Measurements from ENCODE around the gene RDH14. TPM values are rescaled to one million over a fixed set of nuclear protein-coding genes. Genes with fewer than 3 reads are reported as not detected.
A peak's percentile ranks its signal among the peaks of the same experiment; 100 is the strongest.

The RDH14 gene
- total and polyA plus RNA-seq, 4 donors: 10.8 to 32.3 (median 23.9) TPM

- intact Hi-C loops (cut with DNase I): loop anchor here (5.0 to 10.0 kb wide), 5 partner anchors 35 to 1342 kb away; no protein-coding TSS in a partner anchor
- Histone ChIP-seq H3K27me3 (ENCODE audit: control insufficient read depth in 1 of 2, insufficient read depth in 2 of 2, low read length in 1 of 2) (no peaks in the 10 kb centered on the region), H3K36me3 (ENCODE audit: control insufficient read depth in 1 of 2, insufficient read depth in 2 of 2, low read length in 1 of 2) (no peaks in the 10 kb centered on the region), H3K4me1 (ENCODE audit: control insufficient read depth in 1 of 2, insufficient read depth in 2 of 2, low read length in 2 of 2) (peaks cover 0 to 6% of the 10 kb centered on the region in 2 donors), H3K27ac (ENCODE audit: low read depth in 1 of 2, low read length in 2 of 2) (no peak overlapping the region), H3K9me3 (ENCODE audit: control insufficient read depth, low read length) (no peaks in the 10 kb centered on the region), H3K4me3 (ENCODE audit: low read length in 2 of 2) (no peak overlapping the region)
- WGBS, 2 donors: 95 to 100% methylated on average over 2 of the region's 2 CpGs
- DNase-seq: no peak
- no peak for ATAC-seq (ENCODE audit: low FRiP score)
Observed at GRCh38 chr2:18522484-18523146, 37.8 kb downstream of the RDH14 start.

DNA sequence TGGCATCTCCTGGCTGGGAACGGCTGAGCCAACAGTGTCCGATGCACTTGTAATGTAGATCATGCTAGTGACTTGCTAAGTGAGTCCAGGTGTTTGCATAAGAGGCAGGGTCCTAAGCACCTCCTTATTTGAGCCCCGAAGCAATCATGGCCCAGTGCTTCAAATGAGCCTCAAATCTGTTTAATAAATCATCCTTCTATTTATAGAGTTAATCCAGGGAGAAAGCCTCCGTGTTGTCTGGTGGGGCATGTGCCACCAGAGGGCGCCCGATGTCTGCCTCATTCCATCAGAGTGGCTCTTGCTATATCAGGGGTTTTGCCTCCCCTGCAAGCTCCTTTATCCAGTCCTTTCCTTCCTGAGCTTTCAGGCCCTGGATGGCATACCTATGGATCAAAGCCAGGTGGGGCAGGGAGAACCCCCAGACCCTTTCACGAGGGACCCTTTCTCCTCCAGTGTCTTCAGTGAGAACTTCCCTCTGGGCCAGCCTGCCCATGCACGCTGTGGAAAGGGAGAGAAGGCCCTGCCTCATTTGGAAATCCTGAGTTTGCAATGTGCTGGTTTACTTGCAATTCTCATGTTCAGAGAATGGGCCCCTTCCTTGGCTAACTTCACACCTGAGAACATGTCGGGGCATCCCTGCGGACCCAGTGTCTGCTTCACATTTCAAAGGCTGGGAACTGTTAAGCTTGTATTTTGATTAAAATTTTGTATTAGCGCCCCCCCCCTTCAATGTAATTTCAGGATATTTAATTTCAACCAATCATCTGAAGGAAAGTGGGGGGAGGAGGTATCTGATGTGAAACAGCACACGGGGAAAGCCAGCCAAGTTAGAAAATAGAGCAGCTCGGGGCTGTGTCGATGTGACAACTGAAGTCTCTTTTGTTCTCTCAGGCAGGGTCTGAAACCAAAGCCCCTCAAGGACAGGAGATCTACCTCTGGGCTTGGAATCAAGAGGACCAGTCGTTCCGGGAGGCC, 39.7 kb downstream of the RDH14 start:
- H3K4me1 ChIP-seq (ENCODE audit: control insufficient read depth in 1 of 2, insufficient read depth in 2 of 2, low read length in 2 of 2): peaks cover 2 to 6% of the 10 kb centered on the region in 2 donors
- no peaks in the 10 kb centered on the region for H3K27me3 ChIP-seq (ENCODE audit: control insufficient read depth in 1 of 2, insufficient read depth in 2 of 2, low read length in 1 of 2)
- DNase-seq (peak; percentile 87 to 97), ATAC-seq (ENCODE audit: low FRiP score) (peak; percentile 92)
- H3K36me3 ChIP-seq (ENCODE audit: control insufficient read depth in 1 of 2, insufficient read depth in 2 of 2, low read length in 1 of 2): no peaks in the 10 kb centered on the region
- H3K27ac ChIP-seq (ENCODE audit: low read depth in 1 of 2, low read length in 2 of 2): peak overlapping the region; percentile 17 to 46
- intact Hi-C loops (cut with DNase I): loop anchor here (2.0 to 10.0 kb wide), 7 partner anchors 37 to 1344 kb away; no protein-coding TSS in a partner anchor
- H3K9me3 ChIP-seq (ENCODE audit: control insufficient read depth, low read length): no peaks in the 10 kb centered on the region
- H3K4me3 ChIP-seq (ENCODE audit: low read length in 2 of 2): no peak overlapping the region
- WGBS, 2 donors: 19 to 25% methylated on average over 16 of the region's 16 CpGs

DNA sequence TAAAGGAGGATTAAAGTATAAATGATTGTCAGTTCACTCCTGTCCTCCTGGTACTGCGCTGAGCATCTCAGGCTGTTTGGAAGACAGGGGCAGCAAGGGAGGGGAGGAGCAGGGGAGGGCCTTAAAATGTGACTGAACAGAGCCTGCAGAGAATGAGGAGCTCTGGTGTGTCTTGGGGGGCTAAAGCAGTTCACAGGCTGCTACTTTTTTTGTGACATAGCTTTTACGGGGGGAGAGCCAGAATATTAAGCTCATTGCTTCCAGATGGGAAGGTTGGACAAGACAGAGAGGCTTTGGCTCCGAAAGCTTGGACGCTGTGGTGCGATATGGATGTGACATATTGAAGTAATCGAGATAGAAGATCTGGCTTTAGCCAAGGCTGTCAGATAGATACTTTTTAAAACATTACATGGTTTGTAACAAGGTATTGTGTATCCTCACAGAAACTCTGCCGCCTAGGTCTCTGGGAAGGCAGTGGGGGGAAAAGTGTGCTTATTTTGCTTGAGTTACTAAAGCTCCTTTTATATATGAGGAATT, 40.5 kb downstream of the RDH14 start:
- H3K27me3 ChIP-seq (ENCODE audit: control insufficient read depth in 1 of 2, insufficient read depth in 2 of 2, low read length in 1 of 2): no peaks in the 10 kb centered on the region
- DNase-seq (no peak), ATAC-seq (ENCODE audit: low FRiP score) (peak; percentile 2)
- intact Hi-C loops (cut with DNase I): loop anchor here (2.0 to 10.0 kb wide), 11 partner anchors 37 to 1345 kb away; no protein-coding TSS in a partner anchor
- H3K9me3 ChIP-seq (ENCODE audit: control insufficient read depth, low read length): no peaks in the 10 kb centered on the region
- H3K4me3 ChIP-seq (ENCODE audit: low read length in 2 of 2): no peak overlapping the region
- H3K36me3 ChIP-seq (ENCODE audit: control insufficient read depth in 1 of 2, insufficient read depth in 2 of 2, low read length in 1 of 2): no peaks in the 10 kb centered on the region
- peak overlapping the region in 1 of 2 donors; percentile 46 for H3K27ac ChIP-seq (ENCODE audit: low read depth in 1 of 2, low read length in 2 of 2)
- WGBS, 2 donors: 20 to 27% methylated on average over 7 of the region's 7 CpGs
- peaks cover 4 to 6% of the 10 kb centered on the region in 2 donors for H3K4me1 ChIP-seq (ENCODE audit: control insufficient read depth in 1 of 2, insufficient read depth in 2 of 2, low read length in 2 of 2)

- Histone ChIP-seq H3K9me3 (ENCODE audit: control insufficient read depth, low read length) (no peaks in the 10 kb centered on the region), H3K4me3 (ENCODE audit: low read length in 2 of 2) (no peak overlapping the region), H3K4me1 (ENCODE audit: control insufficient read depth in 1 of 2, insufficient read depth in 2 of 2, low read length in 2 of 2) (peaks cover 4 to 6% of the 10 kb centered on the region in 2 donors), H3K36me3 (ENCODE audit: control insufficient read depth in 1 of 2, insufficient read depth in 2 of 2, low read length in 1 of 2) (no peaks in the 10 kb centered on the region), H3K27me3 (ENCODE audit: control insufficient read depth in 1 of 2, insufficient read depth in 2 of 2, low read length in 1 of 2) (no peaks in the 10 kb centered on the region), H3K27ac (ENCODE audit: low read depth in 1 of 2, low read length in 2 of 2) (peak overlapping the region; percentile 30 to 55)
- WGBS, 2 donors: 18 to 19% methylated on average over 11 of the region's 11 CpGs
- ATAC-seq (ENCODE audit: low FRiP score) (no peak), DNase-seq (no peak)
- intact Hi-C loops (cut with DNase I): loop anchor here (5.0 kb wide), 5 partner anchors 61 to 844 kb away; no protein-coding TSS in a partner anchor
Observed at GRCh38 chr2:18518116-18519111, 42.0 kb downstream of the RDH14 start.

- no peaks in the 10 kb centered on the region for H3K27me3 ChIP-seq (ENCODE audit: control insufficient read depth in 1 of 2, insufficient read depth in 2 of 2, low read length in 1 of 2)
- peaks cover 4 to 6% of the 10 kb centered on the region in 2 donors for H3K4me1 ChIP-seq (ENCODE audit: control insufficient read depth in 1 of 2, insufficient read depth in 2 of 2, low read length in 2 of 2)
Observed at GRCh38 chr2:18517386-18517785, 43.1 kb downstream of the RDH14 start.

DNA sequence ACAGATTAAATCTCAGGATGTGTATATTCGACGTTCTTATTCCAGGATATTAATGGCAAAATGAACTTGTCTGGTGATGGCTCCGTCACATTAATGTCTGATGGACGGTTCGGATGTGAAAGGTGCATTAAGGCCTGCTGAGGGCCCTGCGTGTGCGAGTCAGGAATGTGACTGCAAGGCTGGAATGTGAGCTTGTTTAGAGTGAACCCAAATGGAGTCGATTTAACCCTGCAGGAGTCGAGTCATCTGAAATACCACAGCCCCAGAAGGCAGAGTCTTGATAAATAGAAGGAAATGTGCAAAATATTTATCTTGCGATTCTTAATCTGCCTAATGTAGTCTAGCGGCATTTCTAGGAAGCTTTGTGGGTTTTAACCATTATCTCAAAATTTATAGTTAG, 44.3 kb downstream of the RDH14 start:
- H3K27ac ChIP-seq (ENCODE audit: low read depth in 1 of 2, low read length in 2 of 2): peak overlapping the region in 1 of 2 donors; percentile 83
- no peaks in the 10 kb centered on the region for H3K9me3 ChIP-seq (ENCODE audit: control insufficient read depth, low read length)
- peaks cover 4 to 6% of the 10 kb centered on the region in 2 donors for H3K4me1 ChIP-seq (ENCODE audit: control insufficient read depth in 1 of 2, insufficient read depth in 2 of 2, low read length in 2 of 2)
- H3K4me3 ChIP-seq (ENCODE audit: low read length in 2 of 2): no peak overlapping the region
- intact Hi-C loops (cut with DNase I): loop anchor here (5.0 kb wide), 5 partner anchors 59 to 846 kb away; no protein-coding TSS in a partner anchor
- WGBS, 2 donors: 19 to 25% methylated on average over 11 of the region's 11 CpGs
- no peak for ATAC-seq (ENCODE audit: low FRiP score)
- no peak for DNase-seq
- H3K36me3 ChIP-seq (ENCODE audit: control insufficient read depth in 1 of 2, insufficient read depth in 2 of 2, low read length in 1 of 2): no peaks in the 10 kb centered on the region
- no peaks in the 10 kb centered on the region for H3K27me3 ChIP-seq (ENCODE audit: control insufficient read depth in 1 of 2, insufficient read depth in 2 of 2, low read length in 1 of 2)

More at GRCh38 chr2:18517386-18517785, 43.1 kb downstream of the RDH14 start:
- Histone ChIP-seq H3K36me3 (ENCODE audit: control insufficient read depth in 1 of 2, insufficient read depth in 2 of 2, low read length in 1 of 2) (no peaks in the 10 kb centered on the region), H3K4me3 (ENCODE audit: low read length in 2 of 2) (no peak overlapping the region), H3K9me3 (ENCODE audit: control insufficient read depth, low read length) (no peaks in the 10 kb centered on the region), H3K27ac (ENCODE audit: low read depth in 1 of 2, low read length in 2 of 2) (no peak overlapping the region)
- 98 to 100% methylated on average over 1 of the region's 1 CpG for WGBS, 2 donors
- ATAC-seq (ENCODE audit: low FRiP score) (no peak), DNase-seq (no peak)
- intact Hi-C loops (cut with DNase I): loop anchor here (5.0 kb wide), 5 partner anchors 60 to 845 kb away; no protein-coding TSS in a partner anchor

- peak overlapping the region in 1 of 2 donors; percentile 20 for H3K27ac ChIP-seq (ENCODE audit: low read depth in 1 of 2, low read length in 2 of 2)
- H3K4me3 ChIP-seq (ENCODE audit: low read length in 2 of 2): no peak overlapping the region
- peak; percentile 49 for ATAC-seq (ENCODE audit: low FRiP score)
- WGBS, 2 donors: 15 to 18% methylated on average over 4 of the region's 4 CpGs
- peaks cover 3 to 4% of the 10 kb centered on the region in 2 donors for H3K4me1 ChIP-seq (ENCODE audit: control insufficient read depth in 1 of 2, insufficient read depth in 2 of 2, low read length in 2 of 2)
- no peaks in the 10 kb centered on the region for H3K27me3 ChIP-seq (ENCODE audit: control insufficient read depth in 1 of 2, insufficient read depth in 2 of 2, low read length in 1 of 2)
- peak in 1 of 2 donors; percentile 52 for DNase-seq
- no peaks in the 10 kb centered on the region for H3K9me3 ChIP-seq (ENCODE audit: control insufficient read depth, low read length)
- intact Hi-C loops (cut with DNase I): loop anchor here (5.0 kb wide), 5 partner anchors 57 to 848 kb away; no protein-coding TSS in a partner anchor
- H3K36me3 ChIP-seq (ENCODE audit: control insufficient read depth in 1 of 2, insufficient read depth in 2 of 2, low read length in 1 of 2): no peaks in the 10 kb centered on the region
Observed at GRCh38 chr2:18514526-18515461, 45.7 kb downstream of the RDH14 start.

All from aorta (tissue), 5 donors.